ENCODE data around the gene GUCY1A2. TPM values are rescaled to one million over a fixed set of nuclear protein-coding genes. Genes with fewer than 3 reads are reported as not detected.

The GUCY1A2 gene
- total RNA-seq, 1 experiment from 2014 or later: 0.55 TPM

- Histone ChIP-seq H4K91ac (ENCODE audit: insufficient read length, low read depth, low read length) (no peak overlapping the region), H3K18ac (ENCODE audit: insufficient read length, low read depth, low read length) (no peak overlapping the region), H4K8ac (replicated peaks; ENCODE audit: insufficient read length, low read depth, low read length) (no peak overlapping the region), H3K9ac (ENCODE audit: extremely low read depth, insufficient read length, low read length) (no peak overlapping the region), H3K23me2 (ENCODE audit: insufficient read length, low read depth, low read length, poor library complexity, severe bottlenecking) (no peaks in the 10 kb centered on the region), H3T11ph (ENCODE audit: low read length) (no peak overlapping the region), H2BK120ac (ENCODE audit: low read depth, low read length, poor library complexity, severe bottlenecking) (no peak overlapping the region), H3K56ac (ENCODE audit: insufficient read length, low read depth, low read length) (no peak overlapping the region), H2BK12ac (ENCODE audit: insufficient read length, low read depth, low read length) (no peak overlapping the region), H2BK5ac (ENCODE audit: insufficient read length, low read length) (no peak overlapping the region), H3K4me1 (ENCODE audit: insufficient read depth, low read length) (no peaks in the 10 kb centered on the region; the same call in 1 of the 2 replicates), H3K27me3 (ENCODE audit: insufficient read depth, low read length) (no peaks in the 10 kb centered on the region), H3K4me2 (ENCODE audit: insufficient read depth, insufficient read length, low read length) (no peak overlapping the region), H3K23ac (ENCODE audit: insufficient read length, low read depth, low read length) (no peak overlapping the region), H2BK15ac (ENCODE audit: low read depth, low read length) (no peak overlapping the region), H4K5ac (ENCODE audit: insufficient read length, low read depth, low read length) (no peak overlapping the region), H4K20me1 (ENCODE audit: control insufficient read depth, insufficient read depth, insufficient read length) (no peaks in the 10 kb centered on the region), H3K79me2 (ENCODE audit: insufficient read depth, low read length) (no peaks in the 10 kb centered on the region), H3K14ac (ENCODE audit: insufficient read depth, low read length) (no peak overlapping the region), H3K4ac (ENCODE audit: low read depth, low read length) (no peak overlapping the region), H3K27ac (ENCODE audit: insufficient read length, low read depth, low read length) (no peak overlapping the region), H2AFZ (ENCODE audit: low read length) (no peak overlapping the region), H3K79me1 (ENCODE audit: insufficient read depth, low read depth, low read length, poor library complexity, severe bottlenecking) (no peaks in the 10 kb centered on the region), H3K9me3 (ENCODE audit: control insufficient read depth, low read depth, low read length) (no peaks in the 10 kb centered on the region), H2BK20ac (ENCODE audit: low read depth, low read length, poor library complexity, severe bottlenecking) (no peak overlapping the region), H2AK5ac (ENCODE audit: insufficient read length, low read length) (no peak overlapping the region)
- no peak for DNase-seq
- no peaks in the 10 kb centered on the region for H3K9me3 Mint-ChIP-seq
- H3K36me3 Mint-ChIP-seq (ENCODE audit: insufficient read depth in 1 of 3, low read depth in 3 of 3): no peaks in the 10 kb centered on the region
- no CpG with 5 or more reads among the region's 2 CpGs for WGBS (ENCODE audit: extremely low coverage, insufficient read length, low lambda C conversion rate)
- no peak overlapping the region; a peak in 1 of 7 replicates for H3K27ac Mint-ChIP-seq
- H3K4me3 Mint-ChIP-seq: no peak overlapping the region
- TF ChIP-seq, protein P1, sequence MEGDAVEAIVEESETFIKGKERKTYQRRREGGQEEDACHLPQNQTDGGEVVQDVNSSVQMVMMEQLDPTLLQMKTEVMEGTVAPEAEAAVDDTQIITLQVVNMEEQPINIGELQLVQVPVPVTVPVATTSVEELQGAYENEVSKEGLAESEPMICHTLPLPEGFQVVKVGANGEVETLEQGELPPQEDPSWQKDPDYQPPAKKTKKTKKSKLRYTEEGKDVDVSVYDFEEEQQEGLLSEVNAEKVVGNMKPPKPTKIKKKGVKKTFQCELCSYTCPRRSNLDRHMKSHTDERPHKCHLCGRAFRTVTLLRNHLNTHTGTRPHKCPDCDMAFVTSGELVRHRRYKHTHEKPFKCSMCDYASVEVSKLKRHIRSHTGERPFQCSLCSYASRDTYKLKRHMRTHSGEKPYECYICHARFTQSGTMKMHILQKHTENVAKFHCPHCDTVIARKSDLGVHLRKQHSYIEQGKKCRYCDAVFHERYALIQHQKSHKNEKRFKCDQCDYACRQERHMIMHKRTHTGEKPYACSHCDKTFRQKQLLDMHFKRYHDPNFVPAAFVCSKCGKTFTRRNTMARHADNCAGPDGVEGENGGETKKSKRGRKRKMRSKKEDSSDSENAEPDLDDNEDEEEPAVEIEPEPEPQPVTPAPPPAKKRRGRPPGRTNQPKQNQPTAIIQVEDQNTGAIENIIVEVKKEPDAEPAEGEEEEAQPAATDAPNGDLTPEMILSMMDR (conservative IDR thresholded peaks at IDR 0.05): no peak
- no peaks in the 10 kb centered on the region for H3K27me3 Mint-ChIP-seq (ENCODE audit: low read depth)
- H3K4me1 Mint-ChIP-seq: peaks cover 6 to 7% of the 10 kb centered on the region in 2 experiments
Measured at GRCh38 chr11:106988151-106989077, 29.9 kb downstream of the GUCY1A2 start.

All from H9 (cell line).